Measurements from ENCODE around the gene GRIK3.

GRCh38 chr1:36858553-36858952 lies 175.8 kb downstream of the GRIK3 start:
- no peak for TF ChIP-seq CTCF (IDR thresholded peaks at IDR 0.05)
- no peak for TF ChIP-seq POLR2A (IDR thresholded peaks at IDR 0.05)
- no peak for TF ChIP-seq EP300 (IDR thresholded peaks at IDR 0.05; ENCODE audit: low read depth)
- no peak for TF ChIP-seq POLR2AphosphoS5 (IDR thresholded peaks at IDR 0.05)
